Uterus (tissue), 4 donors: ENCODE results near the gene CEMIP. TPM values are rescaled to one million over a fixed set of nuclear protein-coding genes. Genes with fewer than 3 reads are reported as not detected.

ENCODE experiments used
- DNase-seq, 2 donors: peaks; one replicate each; pipeline ENCODE4 v3.0.0-alpha.2; 2019 to 2020
- H3K27ac ChIP-seq, 2 donors: fragments of 200-600 bp; sonication (generic); 1 replicate in 1 of 2; 2 replicates in 1 of 2; pipeline ENCODE4 v1.5.1; 2016 to 2018
- H3K27me3 ChIP-seq, 2 donors: fragments of 200-600 bp; sonication (generic); one replicate each; pipeline ENCODE4 v1.5.1; 2018 to 2019; ENCODE audit warnings: control low read depth in 1 of 2
- H3K36me3 ChIP-seq, 2 donors: fragments of 200-600 bp; sonication (generic); one replicate each; pipeline ENCODE4 v1.5.1; 2019; ENCODE audit warnings: control low read depth in 1 of 2
- H3K4me1 ChIP-seq, 2 donors: fragments of 200-600 bp; sonication (generic); one replicate each; pipeline ENCODE4 v1.5.1; 2018 to 2019; ENCODE audit warnings: control low read depth in 1 of 2
- H3K4me3 ChIP-seq, 2 donors: fragments of 200-600 bp; sonication (generic); 1 replicate in 1 of 2; 2 replicates in 1 of 2; pipeline ENCODE4 v1.5.1; 2018 to 2019; ENCODE audit warnings: mild to moderate bottlenecking in 1 of 2
- H3K9me3 ChIP-seq, 2 donors: fragments of 200-600 bp; sonication (generic); one replicate each; pipeline ENCODE4 v1.5.1; 2019; ENCODE audit warnings: control low read depth in 1 of 2
- CTCF ChIP-seq, 4 experiments: fragments of 200-600 bp in 2 of 4; fragments of 450-650 bp in 2 of 4; sonication (generic) in 2 of 4; IDR thresholded peaks; one replicate each; pipeline ENCODE4 v1.5.1; 2016 to 2019; ENCODE audit warnings: antibody characterized with exemption in 4 of 4, mild to moderate bottlenecking in 2 of 4, moderate library complexity in 1 of 4
- POLR2A ChIP-seq, 2 donors: fragments of 450-650 bp; IDR thresholded peaks; one replicate each; pipeline ENCODE4 v1.6.1; 2016; ENCODE audit warnings: antibody characterized with exemption in 2 of 2, mild to moderate bottlenecking in 1 of 2, moderate library complexity in 1 of 2
- intact Hi-C: fragments of 100-400 bp; cut with DNase I; formaldehyde crosslinking; loops from one replicate; pipeline ENCODE4 v1.15.1; 2023; ENCODE audit warnings: low total_unique reads
- total RNA-seq, 4 donors: library from RNA; depleted of rRNA in 3 of 4; stranded (reverse); fragments of >200 nt in 3 of 4; gene quantifications; one replicate each; pipeline versions ENCODE4 v1.1.0 to v1.2.4, GENCODE V29; 2014 to 2023
- donor health status: DM: yes; HTN: yes; CAD: no.

The CEMIP gene
- total RNA-seq, 4 donors from 2014 or later = under 0.01 to 1.9 (median 1.1) TPM

- H3K4me1 ChIP-seq = no peaks in the 10 kb centered on the region
- no peaks in the 10 kb centered on the region for H3K27me3 ChIP-seq
- intact Hi-C loops = no loop called here
- H3K36me3 ChIP-seq = no peaks in the 10 kb centered on the region
- H3K27ac ChIP-seq = no peak overlapping the region
- no peak for DNase-seq
- no peak overlapping the region for H3K4me3 ChIP-seq
- TF ChIP-seq POLR2A (IDR thresholded peaks at IDR 0.05) = no peak
- no peak for TF ChIP-seq CTCF (IDR thresholded peaks at IDR 0.05)
- no peaks in the 10 kb centered on the region for H3K9me3 ChIP-seq
Measured at GRCh38 chr15:80742081-80742480, 37.1 kb upstream of the CEMIP start.

GRCh38 chr15:80743189-80743833 lies 35.9 kb upstream of the CEMIP start:
- TF ChIP-seq POLR2A (IDR thresholded peaks at IDR 0.05) (no peak), CTCF (IDR thresholded peaks at IDR 0.05) (no peak)
- Histone ChIP-seq H3K27me3 (no peaks in the 10 kb centered on the region), H3K4me1 (no peaks in the 10 kb centered on the region), H3K9me3 (no peaks in the 10 kb centered on the region), H3K27ac (no peak overlapping the region), H3K36me3 (no peaks in the 10 kb centered on the region), H3K4me3 (no peak overlapping the region)
- DNase-seq = no peak
- intact Hi-C loops = no loop called here

- Histone ChIP-seq H3K36me3 (no peaks in the 10 kb centered on the region), H3K4me1 (no peaks in the 10 kb centered on the region), H3K27me3 (no peaks in the 10 kb centered on the region), H3K4me3 (no peak overlapping the region), H3K27ac (peak overlapping the region in 1 of 2 donors; percentile 22), H3K9me3 (no peaks in the 10 kb centered on the region)
- no peak for TF ChIP-seq POLR2A (IDR thresholded peaks at IDR 0.05)
- TF ChIP-seq CTCF (IDR thresholded peaks at IDR 0.05) = no peak
- DNase-seq = no peak
- intact Hi-C loops = no loop called here
Measured at GRCh38 chr15:80744415-80744814, 34.8 kb upstream of the CEMIP start.

- TF ChIP-seq CTCF (IDR thresholded peaks at IDR 0.05) = no peak
- TF ChIP-seq POLR2A (IDR thresholded peaks at IDR 0.05) = no peak
- no peak for DNase-seq
- Histone ChIP-seq H3K9me3 (no peaks in the 10 kb centered on the region), H3K4me1 (no peaks in the 10 kb centered on the region), H3K27ac (no peak overlapping the region), H3K4me3 (no peak overlapping the region), H3K36me3 (no peaks in the 10 kb centered on the region), H3K27me3 (no peaks in the 10 kb centered on the region)
- intact Hi-C loops = no loop called here
Measured at GRCh38 chr15:80744826-80745225, 34.3 kb upstream of the CEMIP start.

GRCh38 chr15:80745888-80746287 lies 33.3 kb upstream of the CEMIP start:
- no peak overlapping the region for H3K27ac ChIP-seq
- H3K36me3 ChIP-seq = no peaks in the 10 kb centered on the region
- no peak overlapping the region for H3K4me3 ChIP-seq
- no peak for DNase-seq
- no peaks in the 10 kb centered on the region for H3K4me1 ChIP-seq
- intact Hi-C loops = no loop called here
- H3K9me3 ChIP-seq = no peaks in the 10 kb centered on the region
- TF ChIP-seq CTCF (IDR thresholded peaks at IDR 0.05) (no peak), POLR2A (IDR thresholded peaks at IDR 0.05) (no peak)
- H3K27me3 ChIP-seq = no peaks in the 10 kb centered on the region
